HG02571 (cell line): ENCODE results near the gene BLM.
"Not testable (repeated sequence)": the region's sequence is repeated elsewhere in the genome, so short reads cannot be mapped to it uniquely, and the experiment has no call there.

Experiments used
- ATAC-seq: cut with Tn5 transposase; IDR thresholded peaks from one replicate; pipeline ENCODE4 v1.9.1; 2021; ENCODE audit warnings: mild to moderate bottlenecking, moderate library complexity; ENCODE audit not compliant: unreplicated experiment

The BLM gene

DNA sequence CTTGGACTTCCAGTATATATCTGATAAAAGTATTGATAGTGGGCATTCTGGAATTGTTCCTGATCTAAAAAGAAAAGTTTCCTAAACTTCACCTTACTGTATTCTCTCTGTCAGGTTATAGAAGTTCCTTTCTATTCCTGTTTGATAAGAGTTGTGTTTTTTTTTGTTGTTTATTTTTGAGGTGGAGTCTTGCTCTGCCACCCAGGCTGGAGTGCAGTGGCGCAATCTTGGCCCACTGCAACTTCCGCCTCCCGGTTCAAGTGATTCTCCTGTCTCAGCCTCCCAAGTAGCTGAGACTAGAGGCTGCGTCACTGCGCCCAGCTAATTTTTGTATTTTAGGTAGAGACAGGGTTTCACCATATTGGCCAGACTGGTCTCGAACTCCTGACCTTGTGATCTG, 13.1 kb downstream of the BLM start:
- ATAC-seq: no peak

GRCh38 chr15:90735923-90736322, 18.8 kb downstream of the BLM start:
- no peak for ATAC-seq

GRCh38 chr15:90740545-90740944, 23.4 kb downstream of the BLM start:
- ATAC-seq: not testable (repeated sequence)

GRCh38 chr15:90742087-90742486, 24.9 kb downstream of the BLM start:
- ATAC-seq: no peak

DNA sequence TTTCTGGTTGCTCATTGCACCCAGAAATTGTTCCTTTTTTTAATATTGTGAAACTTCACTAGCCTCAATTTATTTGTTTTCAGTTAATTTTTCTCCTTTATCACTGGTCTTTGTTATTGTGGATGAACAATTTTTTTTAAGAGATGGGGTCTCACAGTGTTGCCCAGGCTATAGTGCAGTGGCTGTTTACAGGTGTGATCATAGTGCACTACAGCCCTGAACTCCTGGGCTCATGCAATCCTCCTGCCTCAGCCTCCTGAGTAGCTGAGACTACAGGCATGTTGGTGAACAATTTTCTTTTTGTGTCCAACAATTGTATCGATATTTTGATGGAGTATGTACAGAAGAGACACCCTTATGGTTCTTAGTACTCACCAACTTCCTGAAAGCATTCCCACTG, 26.3 kb downstream of the BLM start:
- no peak for ATAC-seq

GRCh38 chr15:90744759-90745402, 27.7 kb downstream of the BLM start:
- ATAC-seq: no peak

- no peak for ATAC-seq
Measured at GRCh38 chr15:90749754-90750153, 32.6 kb downstream of the BLM start.

DNA sequence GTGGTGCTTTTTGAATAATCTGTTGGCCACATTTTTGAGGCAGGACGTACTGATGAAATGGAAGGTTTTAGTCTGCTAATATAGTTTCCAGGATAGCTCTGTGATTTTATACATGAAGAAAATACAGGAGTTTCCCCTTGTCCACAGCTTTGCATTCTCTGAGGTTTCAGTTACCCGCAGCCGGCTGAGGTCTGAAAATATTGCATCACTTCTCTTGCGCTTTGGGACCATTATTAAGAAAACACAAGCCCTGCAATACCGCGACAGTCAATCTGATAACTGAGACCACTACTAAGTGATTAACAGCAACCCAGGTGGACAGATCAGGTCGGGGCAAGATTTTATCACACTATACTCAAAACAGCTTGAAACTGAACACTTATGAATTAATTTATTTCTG, 33.0 kb downstream of the BLM start:
- ATAC-seq: no peak

GRCh38 chr15:90751300-90751825, 34.2 kb downstream of the BLM start:
- ATAC-seq: no peak

DNA sequence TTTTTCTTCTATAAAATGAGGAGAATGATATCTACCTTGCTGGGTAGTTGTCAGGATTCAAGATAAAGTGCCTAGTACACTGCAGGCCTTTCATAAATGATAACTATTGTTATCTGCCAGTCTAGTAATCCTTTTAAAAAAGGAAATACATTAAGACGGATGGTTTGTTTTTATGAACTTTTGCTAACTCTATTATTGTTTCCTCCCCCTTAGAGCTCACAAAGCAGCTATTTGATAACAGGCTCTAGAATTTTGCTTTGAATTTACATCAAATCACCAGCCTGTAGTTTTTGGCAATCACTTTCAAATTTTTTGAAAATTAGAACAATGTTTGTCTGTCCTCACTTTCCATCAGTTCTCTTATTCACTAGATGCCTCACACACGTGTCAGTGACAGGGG, 39.8 kb downstream of the BLM start:
- no peak for ATAC-seq

DNA sequence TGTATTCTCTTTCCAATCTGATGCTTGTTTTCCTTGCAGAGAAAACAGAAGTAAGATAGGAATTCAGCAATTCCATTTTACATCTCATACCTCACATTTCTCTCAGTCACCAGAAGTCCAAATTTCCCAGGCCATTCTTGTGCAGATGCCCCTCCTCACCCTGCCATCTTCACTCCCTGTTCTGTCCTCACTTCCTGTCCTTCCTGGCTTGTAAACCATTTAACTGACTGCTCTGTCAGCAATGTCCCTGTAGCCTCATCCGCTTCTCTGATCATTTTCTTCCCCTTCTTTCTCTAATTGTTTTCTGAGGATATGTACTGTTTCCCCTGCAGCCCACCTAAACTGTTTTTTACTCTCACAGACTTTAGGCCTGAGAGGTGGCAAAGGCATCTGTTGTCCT, 40.3 kb downstream of the BLM start:
- no peak for ATAC-seq

GRCh38 chr15:90760661-90761232, 43.6 kb downstream of the BLM start:
- no peak for ATAC-seq

DNA sequence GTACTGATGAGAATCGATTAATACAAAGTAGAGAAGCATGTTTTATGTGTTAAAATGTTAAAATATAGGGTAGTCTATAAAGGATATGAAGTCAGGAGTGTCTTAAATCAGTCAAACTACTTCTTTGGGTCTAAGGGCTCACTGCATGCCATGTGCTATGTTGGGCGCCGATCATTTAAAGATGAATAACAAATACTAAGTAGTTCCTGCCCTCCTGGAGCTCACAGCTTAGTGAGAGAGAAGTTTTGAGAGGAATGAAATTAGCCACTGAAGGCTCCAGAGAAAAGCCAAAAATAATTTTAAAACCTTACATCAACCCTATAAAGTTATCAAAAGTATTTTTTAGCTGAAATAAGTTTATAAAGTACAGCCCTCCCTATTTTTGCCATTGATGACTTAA, 44.5 kb downstream of the BLM start:
- no peak for ATAC-seq

DNA sequence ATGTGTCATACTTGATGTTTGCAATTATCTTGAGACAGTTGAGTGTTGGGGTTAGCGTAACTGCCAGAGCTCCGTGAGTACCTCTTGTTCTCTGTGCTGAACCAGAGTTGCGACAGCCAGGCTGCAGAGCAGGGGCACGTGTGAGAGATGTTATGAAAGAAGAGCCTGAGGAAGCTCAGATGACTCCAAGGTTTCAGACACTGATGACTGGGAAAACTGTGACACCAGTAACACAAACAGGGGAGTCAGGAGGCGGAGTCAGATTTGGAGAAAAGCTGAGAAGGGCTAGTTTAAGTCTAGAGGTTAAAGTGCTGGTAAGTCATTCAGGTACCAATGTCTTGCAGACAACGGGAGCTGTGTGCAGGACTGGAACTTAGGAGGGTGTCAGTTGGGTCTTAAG, 45.0 kb downstream of the BLM start:
- ATAC-seq: no peak

GRCh38 chr15:90763366-90764099, 46.4 kb downstream of the BLM start:
- ATAC-seq: no peak

GRCh38 chr15:90765531-90765930, 48.4 kb downstream of the BLM start:
- ATAC-seq: no peak

DNA sequence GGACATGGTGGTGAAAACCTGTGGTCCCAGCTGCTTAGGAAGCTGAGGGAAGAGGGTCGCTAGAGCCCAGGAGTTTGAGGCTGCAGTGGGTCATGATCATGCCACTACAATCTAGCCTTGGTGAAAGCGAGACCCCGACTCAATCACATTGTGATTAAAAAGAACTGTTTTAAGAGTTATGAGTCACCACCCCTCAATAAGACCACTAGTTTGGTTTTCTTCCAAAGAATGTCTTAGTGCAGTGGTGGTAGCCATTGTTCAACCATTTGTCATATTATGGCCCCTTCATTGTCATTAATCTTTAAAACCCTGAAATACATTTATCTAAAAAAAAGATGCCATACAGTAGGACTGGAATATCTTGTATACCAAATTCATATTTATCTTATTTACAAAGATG, 48.8 kb downstream of the BLM start:
- no peak for ATAC-seq

DNA sequence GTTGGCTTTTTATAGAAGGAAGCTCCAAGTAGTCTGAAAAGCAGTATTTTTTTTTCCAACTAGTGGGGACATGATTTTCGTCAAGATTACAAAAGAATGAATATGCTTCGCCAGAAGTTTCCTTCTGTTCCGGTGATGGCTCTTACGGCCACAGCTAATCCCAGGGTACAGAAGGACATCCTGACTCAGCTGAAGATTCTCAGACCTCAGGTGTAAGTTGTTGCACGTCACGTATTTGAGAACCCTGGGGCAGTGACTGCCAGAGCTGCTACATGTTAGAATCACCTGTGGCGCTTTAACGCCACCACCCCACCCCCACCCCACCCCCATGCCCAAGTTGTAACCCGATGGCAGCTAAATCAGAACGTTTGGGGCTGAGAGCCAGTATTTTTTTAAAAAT, 52.2 kb downstream of the BLM start:
- no peak for ATAC-seq

GRCh38 chr15:90773485-90773884, 56.3 kb downstream of the BLM start:
- no peak for ATAC-seq

DNA sequence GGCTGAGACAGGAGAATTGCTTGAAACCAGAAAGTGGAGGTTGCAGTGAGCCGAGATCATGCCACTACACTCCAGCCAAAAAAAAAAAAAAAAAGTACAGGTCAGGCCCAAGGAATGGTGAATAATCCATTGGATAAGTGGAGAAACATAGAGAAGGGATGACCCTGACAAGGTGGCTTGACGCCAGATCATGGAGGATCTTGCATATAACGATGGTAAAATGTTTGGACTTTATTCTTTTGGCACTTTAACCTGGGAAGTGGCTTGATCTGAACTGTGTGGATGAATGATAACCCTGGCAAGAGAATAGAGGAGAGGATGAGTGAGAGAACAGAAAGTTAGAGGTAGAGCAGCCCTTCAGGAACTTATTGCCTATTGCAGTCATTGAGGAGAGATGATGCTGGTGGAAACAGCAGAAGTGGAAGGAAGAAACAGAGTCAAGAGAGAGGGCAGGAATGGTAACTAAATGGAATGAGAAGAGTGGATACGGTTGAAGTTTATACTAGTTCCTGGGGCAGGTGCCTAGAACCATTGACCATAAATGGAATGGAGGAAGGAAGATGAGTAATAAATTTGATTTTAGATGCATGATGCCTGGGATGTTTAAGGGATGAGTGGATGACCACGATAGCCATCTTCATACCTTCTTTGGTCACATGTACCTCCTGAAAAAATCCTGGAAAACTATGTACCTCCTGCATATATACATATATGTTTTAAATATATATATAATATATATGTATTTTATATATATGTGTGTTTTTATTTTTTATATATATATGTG, 57.8 kb downstream of the BLM start:
- no peak for ATAC-seq

DNA sequence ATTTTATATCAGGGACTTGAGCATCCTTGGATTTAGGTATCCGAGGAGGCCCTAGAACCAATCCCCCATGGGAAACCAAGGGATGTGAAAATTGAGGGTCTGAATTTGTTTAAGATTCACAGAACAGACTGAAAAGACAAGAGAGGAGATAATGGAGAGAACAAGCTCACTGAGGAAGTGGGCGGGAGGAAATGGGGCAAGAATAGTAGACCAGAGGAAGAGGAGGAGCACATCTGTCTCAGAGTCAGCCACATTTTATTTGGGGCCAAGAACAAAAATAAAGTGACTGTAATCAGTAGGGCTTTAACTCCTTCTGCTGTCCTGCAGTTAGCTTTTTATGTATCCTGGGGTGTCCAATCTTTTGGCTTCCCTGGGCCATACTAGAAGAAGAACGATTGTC, 63.8 kb downstream of the BLM start:
- no peak for ATAC-seq
